Measurements from ENCODE around the gene PHLPP2.

DNA sequence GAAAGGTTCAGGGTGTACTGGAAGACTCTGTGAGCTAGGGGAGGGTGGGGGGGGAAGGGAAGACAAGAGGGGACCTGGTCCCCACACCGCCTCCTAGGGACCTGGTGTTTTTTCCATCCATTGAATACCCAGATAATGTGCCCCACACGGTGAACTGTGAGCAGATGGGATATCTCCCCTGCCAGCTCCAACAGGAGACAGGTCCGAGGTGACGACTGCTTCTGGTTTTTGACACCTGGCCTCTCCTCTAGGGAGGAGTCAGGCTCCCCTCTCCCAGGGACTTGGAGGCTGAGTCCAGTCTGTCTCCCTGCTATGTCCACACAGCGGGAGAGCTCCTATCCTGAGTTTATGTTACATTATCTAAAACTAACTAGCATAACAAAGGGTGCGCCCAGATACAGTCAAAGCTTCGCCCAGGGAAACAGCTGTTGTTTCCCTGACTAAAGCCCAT, 96.7 kb downstream of the PHLPP2 start:
- TF ChIP-seq ZNF384 (IDR thresholded peaks at IDR 0.05) (no peak), HDGF (IDR thresholded peaks at IDR 0.05; ENCODE audit: borderline replicate concordance) (no peak), BHLHE40 (IDR thresholded peaks at IDR 0.05; ENCODE audit: borderline replicate concordance) (no peak), FOXM1 (IDR thresholded peaks at IDR 0.05; ENCODE audit: borderline replicate concordance) (no peak), PKNOX1 (IDR thresholded peaks at IDR 0.05) (no peak)
